A673 (cell line): Measurements from ENCODE around the gene PVALEF.

Experiments
- CTCF ChIP-seq: fragments of 300-800, 200-600 bp; sonication (generic); conservative IDR thresholded peaks from 2 replicates; pipeline ENCODE4 v1.5.1; 2017; ENCODE audit warnings: low read depth, mild to moderate bottlenecking, antibody characterized with exemption, low read length, moderate library complexity, mixed read lengths
- EZH2 ChIP-seq: fragments of 200-600 bp; sonication (generic); IDR thresholded peaks from 2 replicates; pipeline ENCODE4 v1.6.1; 2017; ENCODE audit warnings: borderline replicate concordance, low read depth, mild to moderate bottlenecking, mixed read lengths, antibody characterized with exemption, low read length; ENCODE audit not compliant: poor library complexity, severe bottlenecking

- TF ChIP-seq CTCF = no peak
- TF ChIP-seq EZH2 = no peak
These were observed 34.1 kb downstream of the PVALEF start for GRCh38 chr17:81199482-81199830.
